Left ventricle myocardium inferior (tissue), 1 donor: ENCODE results near the gene TMEM8B. TPM values are rescaled to one million over a fixed set of nuclear protein-coding genes. Genes with fewer than 3 reads are reported as not detected.

ENCODE experiments used
- DNase-seq: peaks from one replicate; pipeline ENCODE4 v3.0.0-alpha.2; 2020
- H3K27ac ChIP-seq: fragments of 200-600 bp; replicated peaks from 2 replicates; pipeline ENCODE4 v1.8.0; 2021
- H3K27me3 ChIP-seq: fragments of 200-600 bp; 2 replicates; pipeline ENCODE4 v1.8.0; 2021; ENCODE audit warnings: low read depth
- H3K36me3 ChIP-seq: fragments of 200-600 bp; 2 replicates; pipeline ENCODE4 v1.8.0; 2021
- H3K4me1 ChIP-seq: fragments of 200-600 bp; 2 replicates; pipeline ENCODE4 v1.8.0; 2021
- H3K4me3 ChIP-seq: fragments of 200-600 bp; 2 replicates; pipeline ENCODE4 v1.8.0; 2021; ENCODE audit warnings: mild to moderate bottlenecking, moderate library complexity
- H3K9me3 ChIP-seq: fragments of 200-600 bp; replicated peaks from 2 replicates; pipeline ENCODE4 v1.8.0; 2021
- intact Hi-C: fragments of 100-400 bp; cut with micrococcal nuclease; formaldehyde crosslinking; loops from one replicate; pipeline ENCODE4 v1.11.0; 2022
- total RNA-seq: library from RNA; stranded (reverse); fragmentation: NEBNext Ultra II Directional; extraction: Animal tissue kit (Norgen Biotek cat#: 25700); gene quantifications from one replicate; pipeline ENCODE4 v1.2.1, GENCODE V29; 2021
- TF ChIP-seq, protein P1 (sequence below): fragments of 200-600 bp; IDR thresholded peaks from 2 replicates; pipeline ENCODE4 v1.8.0; 2021; ENCODE audit warnings: antibody characterized with exemption, mild to moderate bottlenecking, borderline replicate concordance
- donor health status: DM: no; HTN: yes; CAD: no; lungs with severe emphysema.

Gene TMEM8B
- total RNA-seq, 1 donor from 2014 or later, result 17.5 TPM

DNA sequence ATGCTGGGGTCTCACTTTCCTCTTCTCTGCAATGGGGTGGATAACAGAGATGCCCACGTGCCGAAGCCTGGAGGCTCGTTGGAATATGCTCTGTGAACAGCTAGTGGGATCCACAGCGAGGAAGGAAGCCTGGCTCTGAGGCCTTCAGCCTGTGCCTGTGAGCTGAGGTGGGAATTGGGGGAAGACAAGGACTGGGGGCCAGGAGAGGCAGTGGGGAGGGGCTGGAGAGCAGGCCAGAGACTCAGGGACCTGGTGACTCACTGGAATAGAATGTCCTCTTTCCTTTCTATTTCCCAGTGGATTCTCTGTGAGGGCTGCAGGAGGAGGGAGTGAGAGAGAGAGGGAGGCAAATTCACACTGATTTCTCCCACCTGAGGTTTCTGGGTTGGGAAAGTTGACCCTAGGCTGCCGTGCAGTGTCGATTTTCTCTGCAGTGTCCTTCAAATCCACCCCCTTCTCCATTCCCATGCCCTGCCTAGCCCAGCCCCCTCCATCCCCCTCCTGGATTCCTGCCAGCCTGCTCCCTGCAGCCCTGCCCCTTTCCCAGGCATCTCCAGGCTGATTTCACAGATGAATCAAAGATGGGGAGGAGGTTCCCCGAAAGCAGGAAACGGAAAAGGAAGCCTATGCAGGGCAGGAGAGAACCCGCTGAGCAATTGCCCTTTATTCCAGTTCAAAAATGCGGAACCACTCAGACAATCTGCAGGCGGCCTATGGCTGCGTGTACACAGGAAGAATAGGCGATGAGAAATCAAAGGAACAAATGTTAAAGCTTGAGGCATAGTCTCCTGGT lies 78.9 kb downstream of the TMEM8B start:
- Histone ChIP-seq H3K4me1 (peaks cover 96% of the 10 kb centered on the region), H3K27ac (peak overlapping the region; percentile 98), H3K27me3 (no peaks in the 10 kb centered on the region), H3K4me3 (peak overlapping the region; percentile 67), H3K36me3 (no peaks in the 10 kb centered on the region), H3K9me3 (no peaks in the 10 kb centered on the region)
- DNase-seq, result peak; percentile 75
- TF ChIP-seq, protein P1, sequence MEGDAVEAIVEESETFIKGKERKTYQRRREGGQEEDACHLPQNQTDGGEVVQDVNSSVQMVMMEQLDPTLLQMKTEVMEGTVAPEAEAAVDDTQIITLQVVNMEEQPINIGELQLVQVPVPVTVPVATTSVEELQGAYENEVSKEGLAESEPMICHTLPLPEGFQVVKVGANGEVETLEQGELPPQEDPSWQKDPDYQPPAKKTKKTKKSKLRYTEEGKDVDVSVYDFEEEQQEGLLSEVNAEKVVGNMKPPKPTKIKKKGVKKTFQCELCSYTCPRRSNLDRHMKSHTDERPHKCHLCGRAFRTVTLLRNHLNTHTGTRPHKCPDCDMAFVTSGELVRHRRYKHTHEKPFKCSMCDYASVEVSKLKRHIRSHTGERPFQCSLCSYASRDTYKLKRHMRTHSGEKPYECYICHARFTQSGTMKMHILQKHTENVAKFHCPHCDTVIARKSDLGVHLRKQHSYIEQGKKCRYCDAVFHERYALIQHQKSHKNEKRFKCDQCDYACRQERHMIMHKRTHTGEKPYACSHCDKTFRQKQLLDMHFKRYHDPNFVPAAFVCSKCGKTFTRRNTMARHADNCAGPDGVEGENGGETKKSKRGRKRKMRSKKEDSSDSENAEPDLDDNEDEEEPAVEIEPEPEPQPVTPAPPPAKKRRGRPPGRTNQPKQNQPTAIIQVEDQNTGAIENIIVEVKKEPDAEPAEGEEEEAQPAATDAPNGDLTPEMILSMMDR, result no peak
- intact Hi-C loops, result loop anchor here (5.0 to 10.0 kb wide), 2 partner anchors 39 to 117 kb away; no protein-coding TSS in a partner anchor

DNA sequence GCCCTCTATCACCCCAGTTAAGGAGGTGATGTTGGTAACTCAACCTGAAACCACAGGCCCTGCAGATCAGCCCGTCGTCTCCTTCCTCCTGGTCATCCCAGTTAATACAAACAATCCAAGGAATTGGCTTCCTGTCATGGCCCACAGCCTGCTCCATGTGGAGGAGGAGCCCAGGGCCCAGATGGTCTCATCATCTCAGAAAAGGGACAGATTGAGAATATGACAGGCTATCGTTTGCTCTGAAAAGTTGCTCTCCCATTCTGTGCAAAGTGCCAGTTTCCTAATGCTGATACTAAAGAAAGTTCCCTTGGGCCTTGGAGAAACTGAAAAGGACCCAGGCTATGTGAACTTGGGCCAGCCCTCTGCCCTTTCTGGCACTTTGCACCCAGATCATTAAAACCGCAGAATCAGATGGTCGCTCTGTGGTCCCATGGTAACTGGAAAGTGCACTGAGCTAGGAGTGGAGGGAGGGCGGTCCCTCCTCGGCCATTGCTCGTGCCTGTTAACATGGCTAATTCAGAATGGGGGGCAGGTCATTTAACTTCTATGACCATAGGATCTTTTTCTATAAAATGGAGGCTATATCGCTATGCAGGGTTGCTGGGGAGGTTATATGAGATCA lies 79.6 kb downstream of the TMEM8B start:
- Histone ChIP-seq H3K4me1 (peaks cover 91% of the 10 kb centered on the region), H3K4me3 (peak overlapping the region; percentile 67), H3K27me3 (no peaks in the 10 kb centered on the region), H3K27ac (peak overlapping the region; percentile 98), H3K9me3 (no peaks in the 10 kb centered on the region), H3K36me3 (no peaks in the 10 kb centered on the region)
- DNase-seq, result peak; percentile 59
- intact Hi-C loops, result loop anchor here (5.0 to 10.0 kb wide), 2 partner anchors 39 to 116 kb away; no protein-coding TSS in a partner anchor
- TF ChIP-seq, protein P1, result no peak

DNA sequence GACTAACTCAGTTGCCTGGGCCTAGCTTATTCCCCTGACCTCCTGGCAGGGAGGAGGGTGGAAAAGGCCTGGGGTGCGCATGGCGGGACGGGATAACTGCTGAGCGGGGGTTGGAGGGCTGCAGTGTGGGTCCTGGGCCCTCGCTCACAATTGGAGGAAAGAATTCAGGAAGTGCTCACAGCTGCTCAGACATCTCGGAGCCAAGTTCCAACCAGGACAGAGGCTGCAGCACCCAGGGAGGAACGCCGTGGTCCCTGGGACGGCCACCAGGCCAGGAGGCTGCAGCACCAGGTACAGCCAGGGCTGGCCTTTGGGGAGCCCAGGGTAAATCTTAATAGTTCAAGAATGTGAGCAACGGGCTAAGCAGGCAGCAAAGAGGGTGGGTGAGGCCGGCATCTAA lies 80.2 kb downstream of the TMEM8B start, which contains the start of gene SPAAR:
SPAAR (plus strand) TSS at position 217 of the 400 bp plus-strand sequence. CDS start 974 bp downstream, outside the sequence.
- no peaks in the 10 kb centered on the region for H3K27me3 ChIP-seq
- TF ChIP-seq, protein P1, result no peak
- no peaks in the 10 kb centered on the region for H3K36me3 ChIP-seq
- peak within 1 kb of the TSS; percentile 67 for H3K4me3 ChIP-seq
- peak within 1 kb of the TSS; percentile 98 for H3K27ac ChIP-seq
- H3K9me3 ChIP-seq, result no peaks in the 10 kb centered on the region
- DNase-seq, result peak; percentile 46
- peaks cover 87% of the 10 kb centered on the region for H3K4me1 ChIP-seq
- intact Hi-C loops, result loop anchor here (5.0 to 10.0 kb wide), 2 partner anchors 38 to 116 kb away; no protein-coding TSS in a partner anchor

GRCh38 chr9:35909687-35910612 lies 80.9 kb downstream of the TMEM8B start:
- no peaks in the 10 kb centered on the region for H3K9me3 ChIP-seq
- peak; percentile 67 for DNase-seq
- H3K36me3 ChIP-seq, result no peaks in the 10 kb centered on the region
- no peaks in the 10 kb centered on the region for H3K27me3 ChIP-seq
- H3K27ac ChIP-seq, result peak overlapping the region; percentile 98
- TF ChIP-seq, protein P1, result no peak
- H3K4me1 ChIP-seq, result peaks cover 87% of the 10 kb centered on the region
- intact Hi-C loops, result loop anchor here (5.0 to 10.0 kb wide), 2 partner anchors 37 to 115 kb away; no protein-coding TSS in a partner anchor
- H3K4me3 ChIP-seq, result peak overlapping the region; percentile 67
